SKM-1 (cell line): Measurements from ENCODE around the gene DDX46.
"Not testable (repeated sequence)": the region's sequence is repeated elsewhere in the genome, so short reads cannot be mapped to it uniquely, and the experiment has no call there.

Experiments used
- DNase-seq: peaks from one replicate; lab custom pipeline; 2025; ENCODE audit not compliant: unreplicated experiment; lab: John Stamatoyannopoulos, UW

DDX46 gene

DNA sequence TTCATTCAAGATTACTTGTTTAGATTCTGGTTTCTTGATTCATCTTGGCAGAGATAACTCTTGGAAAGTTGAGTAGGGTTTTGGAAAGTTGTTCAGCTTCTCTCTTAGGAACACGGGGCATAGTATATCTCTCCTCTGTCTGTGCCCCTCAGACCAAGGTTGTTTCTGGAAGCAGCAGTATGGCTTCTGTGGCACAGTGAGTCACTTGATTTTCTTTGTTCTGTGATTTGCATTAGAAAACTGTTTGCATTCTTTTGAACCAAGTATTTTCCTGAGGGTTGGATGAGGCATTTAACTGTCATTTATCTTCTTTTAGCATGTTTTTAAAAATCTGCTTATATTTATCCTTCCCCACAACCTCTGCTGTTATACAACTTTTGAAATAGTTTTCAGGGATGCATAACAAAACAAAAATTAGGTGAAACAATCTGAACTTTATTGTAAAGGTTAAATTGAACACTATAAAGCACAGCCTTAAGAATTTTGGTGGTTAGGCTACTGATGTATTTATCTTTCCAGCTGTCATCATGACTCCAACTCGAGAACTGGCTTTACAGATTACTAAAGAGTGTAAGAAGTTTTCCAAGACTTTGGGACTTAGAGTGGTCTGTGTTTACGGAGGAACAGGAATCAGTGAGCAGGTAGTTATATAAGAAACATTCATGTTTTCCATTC lies 26.5 kb downstream of the DDX46 start:
- no peak for DNase-seq

DNA sequence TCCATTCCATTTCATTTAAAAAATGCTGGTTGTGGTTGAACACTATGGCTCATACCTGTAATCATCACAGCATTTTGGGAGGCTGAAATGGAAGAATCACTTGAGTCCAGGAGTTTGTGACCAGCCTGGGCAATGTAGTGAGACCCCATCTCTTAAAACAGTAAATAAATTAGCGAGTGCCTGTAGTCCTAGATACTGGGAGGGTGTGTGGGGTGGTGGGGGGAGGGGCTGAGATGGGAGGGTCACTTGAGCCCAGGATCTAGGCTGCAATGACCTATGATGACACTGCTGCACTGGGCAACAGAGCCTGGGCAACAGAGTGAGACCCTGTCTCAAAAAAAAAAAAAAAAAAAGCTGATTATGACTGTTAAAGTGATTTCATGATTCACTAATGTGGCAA lies 29.1 kb downstream of the DDX46 start:
- no peak for DNase-seq

- DNase-seq, result no peak
Observed at GRCh38 chr5:134791580-134791979, 33.0 kb downstream of the DDX46 start.

DNA sequence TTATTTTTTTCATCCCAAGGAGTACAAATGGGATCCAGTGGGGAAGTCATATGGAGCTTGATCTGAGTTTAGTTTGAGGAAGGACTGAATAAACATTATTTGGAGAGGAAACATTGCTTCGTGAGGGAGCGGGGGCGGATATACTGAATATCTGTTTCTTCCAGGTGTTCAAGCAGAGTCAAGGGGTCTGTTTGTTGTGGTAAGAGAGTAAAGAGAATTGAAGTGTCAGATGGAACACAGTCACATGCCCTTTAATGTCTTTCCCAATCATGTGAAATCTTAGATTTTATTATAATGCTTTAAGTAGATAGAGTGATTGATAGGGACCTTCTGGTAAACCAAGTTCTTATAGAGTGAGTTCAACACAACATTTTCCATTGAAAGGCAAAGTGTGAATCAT lies 33.7 kb downstream of the DDX46 start:
- DNase-seq, result no peak

DNA sequence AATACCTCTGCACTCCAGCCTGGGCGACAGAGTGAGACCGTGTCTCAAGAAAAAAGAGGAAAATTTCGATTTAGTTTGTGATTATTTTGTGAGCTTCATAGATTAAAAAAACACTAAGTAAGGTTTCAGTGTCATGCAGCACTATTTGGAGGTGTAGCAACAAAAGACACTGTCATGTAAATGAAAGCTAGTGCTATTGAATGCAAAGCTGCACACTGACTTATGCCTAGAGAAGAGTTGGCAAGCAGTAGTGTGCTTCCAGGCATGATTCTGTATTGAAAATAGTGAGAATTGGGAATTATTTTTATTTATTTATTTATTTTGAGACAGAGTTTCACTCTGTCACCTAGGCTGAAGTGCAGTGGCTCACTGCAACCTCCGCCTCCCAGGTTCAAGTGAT lies 34.5 kb downstream of the DDX46 start:
- no peak for DNase-seq

GRCh38 chr5:134794082-134794481 lies 35.5 kb downstream of the DDX46 start:
- no peak for DNase-seq

GRCh38 chr5:134794819-134795218 lies 36.2 kb downstream of the DDX46 start:
- DNase-seq, result no peak

- DNase-seq, result no peak
Observed at GRCh38 chr5:134798468-134798867, 39.9 kb downstream of the DDX46 start.

DNA sequence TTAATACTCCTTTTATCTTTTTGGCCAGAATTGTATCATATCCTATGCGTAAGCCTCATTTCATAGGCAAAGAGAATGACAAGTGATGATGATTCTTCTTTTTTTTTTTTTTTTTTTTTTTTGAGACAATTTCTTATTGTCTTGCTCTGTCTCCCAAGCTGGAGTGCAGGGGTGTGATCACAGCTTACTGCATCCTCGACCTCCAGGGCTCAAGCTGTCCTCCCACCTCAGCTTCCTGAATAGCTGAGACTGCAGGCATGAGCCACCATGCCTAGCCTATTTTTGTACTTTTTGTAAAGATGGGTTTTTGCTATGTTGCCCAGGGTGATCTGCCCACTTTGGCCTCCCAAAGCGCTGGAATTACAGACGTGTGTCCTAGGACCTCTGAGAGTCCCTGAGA lies 45.2 kb downstream of the DDX46 start:
- DNase-seq, result no peak

GRCh38 chr5:134813407-134813806 lies 54.8 kb downstream of the DDX46 start:
- no peak for DNase-seq

- peak; percentile 8 for DNase-seq
Observed at GRCh38 chr5:134813827-134814226, 55.2 kb downstream of the DDX46 start.

GRCh38 chr5:134817006-134817405 lies 58.4 kb downstream of the DDX46 start:
- no peak for DNase-seq

DNA sequence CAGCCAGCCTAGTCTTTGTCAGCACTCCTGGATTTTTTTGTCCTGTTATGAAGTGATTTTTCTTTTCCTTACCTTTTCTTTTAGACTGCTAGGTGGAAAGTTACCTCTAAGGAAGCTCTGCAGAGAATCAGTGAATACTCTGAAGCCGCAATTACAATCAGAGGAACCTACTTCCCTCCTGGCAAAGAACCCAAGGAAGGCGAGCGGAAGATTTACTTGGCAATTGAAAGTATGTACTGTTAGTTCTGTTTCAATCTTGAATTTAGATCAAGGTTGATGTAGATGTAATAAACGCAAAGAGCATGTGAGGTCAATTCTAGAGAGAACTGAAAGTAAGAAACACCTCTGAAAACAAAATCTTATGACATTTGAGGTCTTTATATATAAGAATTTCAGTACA lies 60.2 kb downstream of the DDX46 start:
- no peak for DNase-seq

GRCh38 chr5:134819407-134819963 lies 60.9 kb downstream of the DDX46 start:
- no peak for DNase-seq

- no peak for DNase-seq
Observed at GRCh38 chr5:134821841-134822240, 63.3 kb downstream of the DDX46 start.

DNA sequence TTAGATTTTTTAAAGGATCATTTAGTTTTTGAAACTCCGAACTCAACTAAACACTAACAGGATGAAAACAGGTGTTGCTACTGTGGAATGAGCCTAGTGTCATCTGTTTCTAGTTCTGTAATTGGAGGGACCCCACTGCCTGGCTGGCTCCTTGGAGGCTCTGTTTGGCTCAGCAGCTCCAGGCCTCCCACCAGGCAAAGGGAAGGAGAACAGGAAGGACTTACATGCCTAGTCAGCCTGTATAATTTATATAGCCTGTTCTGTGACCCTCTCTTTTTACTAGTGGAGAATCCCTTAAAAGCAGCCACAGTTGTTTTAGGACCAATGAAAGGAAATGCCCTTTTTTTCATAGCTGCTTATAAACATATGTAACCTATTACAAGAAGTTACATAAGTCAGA lies 66.1 kb downstream of the DDX46 start:
- no peak for DNase-seq

DNA sequence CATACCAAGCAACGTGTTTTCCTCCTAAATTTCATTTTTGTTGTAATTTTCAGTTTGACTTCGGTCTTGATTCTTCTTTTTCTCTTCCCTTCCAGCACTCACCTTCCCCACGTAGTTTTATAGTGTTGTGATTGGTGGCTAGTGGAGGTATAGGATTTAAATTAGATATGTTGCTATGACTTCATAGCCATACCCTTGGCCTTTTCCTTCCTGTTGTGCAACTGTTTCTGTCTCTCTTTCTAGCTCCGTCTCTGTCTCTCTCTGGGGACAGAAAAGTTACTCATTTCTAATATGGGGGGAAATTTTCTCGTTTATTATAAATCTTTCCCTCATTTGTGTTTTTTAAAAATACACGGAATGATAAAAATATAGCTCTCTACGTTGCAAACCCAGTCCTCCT lies 66.6 kb downstream of the DDX46 start:
- no peak for DNase-seq

DNA sequence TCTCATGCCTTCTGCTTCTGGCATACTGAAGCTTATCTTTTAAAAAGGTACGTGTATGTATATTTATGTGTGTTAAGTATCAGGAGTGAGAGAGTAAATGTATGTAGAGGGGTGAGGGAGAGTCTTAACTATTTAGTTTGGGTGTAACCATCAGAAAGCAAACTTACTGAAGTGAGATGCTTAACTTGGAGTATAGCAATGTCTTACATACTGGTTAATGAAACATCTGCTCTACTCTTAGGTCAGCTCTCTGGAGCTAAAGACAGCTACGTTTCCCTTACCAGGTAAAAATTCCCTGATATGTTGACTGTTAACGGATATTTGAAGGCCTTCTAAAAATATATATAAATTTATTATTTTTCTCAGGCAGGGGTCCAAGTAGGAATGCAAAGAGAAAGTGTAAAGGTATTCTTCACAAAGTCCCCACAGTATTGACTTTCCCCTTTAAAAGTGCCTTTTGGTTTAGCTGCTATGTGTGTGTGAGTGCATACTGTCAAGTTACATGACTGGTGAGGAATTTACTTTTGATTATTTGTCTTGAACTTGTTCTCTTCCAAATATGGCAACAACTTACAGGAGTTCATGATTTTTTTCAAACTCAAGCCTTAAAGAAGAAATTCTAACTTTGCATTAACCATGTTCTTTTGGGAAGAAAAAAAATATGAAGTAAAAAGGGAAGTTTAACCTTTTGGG lies 74.9 kb downstream of the DDX46 start:
- no peak for DNase-seq

- DNase-seq, result no peak
Observed at GRCh38 chr5:134835623-134836022, 77.0 kb downstream of the DDX46 start.

DNA sequence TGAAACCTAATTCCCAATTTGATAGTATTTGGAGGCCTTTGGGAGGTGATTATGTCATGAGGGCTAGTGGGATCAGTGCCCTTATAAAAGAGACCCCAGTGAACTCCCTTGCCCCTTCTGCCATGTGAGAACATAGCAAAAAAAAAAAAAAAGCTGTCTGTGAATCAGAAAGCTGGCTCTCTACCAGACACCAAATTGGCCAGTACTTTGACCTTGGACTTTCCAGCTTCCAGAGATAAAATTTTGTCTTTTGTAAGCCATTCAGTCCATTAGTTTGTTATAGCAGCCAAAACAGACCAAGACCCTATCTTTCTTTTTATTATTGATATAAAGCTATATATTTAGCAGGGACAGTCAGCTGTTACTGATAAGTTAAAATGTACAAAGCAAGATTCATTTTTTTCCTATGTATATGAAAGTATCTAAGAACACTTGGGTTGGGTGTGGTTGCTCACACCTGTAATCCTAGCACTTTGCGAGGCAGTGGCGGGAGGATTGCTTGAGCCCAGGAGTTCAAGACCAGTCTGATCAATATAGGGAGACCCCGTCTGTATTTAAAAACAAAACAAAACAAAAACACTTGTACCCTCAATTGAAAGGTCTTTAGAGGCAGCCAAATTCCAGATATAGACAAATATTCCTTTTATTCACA lies 79.1 kb downstream of the DDX46 start:
- DNase-seq, result no peak

DNA sequence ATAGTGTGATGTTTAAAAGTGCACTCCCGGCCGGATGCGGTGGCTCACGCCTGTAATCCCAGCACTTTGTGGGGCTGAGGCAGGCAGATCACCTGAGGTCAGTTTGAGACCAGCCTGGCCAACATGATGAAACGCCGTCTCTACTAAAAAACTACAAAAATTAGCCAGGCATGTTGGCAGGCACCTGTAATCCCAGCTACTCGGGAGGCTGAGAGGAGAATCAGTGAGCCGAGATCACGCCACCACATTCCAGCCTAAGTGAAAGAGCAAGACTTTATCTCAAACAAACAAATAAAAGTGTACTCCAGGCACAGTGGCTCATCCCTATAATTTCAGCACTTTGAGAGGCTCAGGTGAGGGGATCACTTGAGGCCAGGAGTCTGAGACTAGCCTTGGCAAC lies 79.8 kb downstream of the DDX46 start:
- not testable (repeated sequence) for DNase-seq

DNA sequence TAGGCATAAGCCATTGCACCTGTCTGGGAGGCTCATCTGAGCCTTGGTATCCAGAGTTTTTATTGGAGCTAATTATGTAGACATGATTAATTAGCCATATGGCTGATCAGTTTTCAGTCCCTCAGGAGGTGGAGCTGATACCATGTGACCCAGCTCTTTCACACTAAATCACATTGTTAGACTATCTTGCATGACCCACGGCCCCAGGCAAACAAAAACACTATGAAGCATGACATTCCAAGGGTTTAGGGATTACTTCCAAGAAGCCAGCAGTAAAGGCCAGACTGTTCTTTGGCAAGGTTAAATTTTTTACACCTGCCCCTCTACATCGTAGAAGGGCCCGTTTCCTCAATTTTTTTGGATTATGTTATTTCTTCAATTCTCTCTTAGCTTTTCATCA lies 82.2 kb downstream of the DDX46 start:
- DNase-seq, result no peak
